KMS-11 (cell line): ENCODE data around the gene CORO7.

Experiments
- H2AFZ ChIP-seq: fragments of 200-600 bp; sonication (generic); 2 replicates; pipeline ENCODE4 v1.6.1; 2016; ENCODE audit warnings: antibody characterized with exemption, mixed run types, low read depth
- H3K27ac ChIP-seq: fragments of 200-600 bp; sonication (generic); 2 replicates; pipeline ENCODE4 v1.6.1; 2016; ENCODE audit warnings: mild to moderate bottlenecking, mixed run types
- H3K27me3 ChIP-seq: fragments of 200-600 bp; sonication (generic); 2 replicates; pipeline ENCODE4 v1.6.1; 2017; ENCODE audit warnings: mild to moderate bottlenecking, low read depth, mixed run types, moderate library complexity; ENCODE audit not compliant: insufficient read depth
- H3K36me3 ChIP-seq: fragments of 200-600 bp; sonication (generic); 2 replicates; pipeline ENCODE4 v1.6.1; 2017; ENCODE audit warnings: mild to moderate bottlenecking, mixed run types; ENCODE audit not compliant: insufficient read depth
- H3K4me1 ChIP-seq: fragments of 200-600 bp; sonication (generic); 2 replicates; pipeline ENCODE4 v1.6.1; 2016; ENCODE audit warnings: mild to moderate bottlenecking, low read depth, mixed run types; ENCODE audit not compliant: poor library complexity, severe bottlenecking
- H3K4me2 ChIP-seq: fragments of 200-600 bp; sonication (generic); 2 replicates; pipeline ENCODE4 v1.7.0; 2016; ENCODE audit warnings: mild to moderate bottlenecking, mixed run types
- H3K4me3 ChIP-seq: fragments of 200-600 bp; sonication (generic); IDR thresholded peaks from 2 replicates; pipeline ENCODE4 v1.6.1; 2017; ENCODE audit warnings: low read depth, low read length, mixed read lengths; ENCODE audit not compliant: insufficient read depth
- H3K79me2 ChIP-seq: fragments of 200-600 bp; sonication (generic); 2 replicates; pipeline ENCODE4 v1.6.1; 2016; ENCODE audit warnings: low read depth, mixed run types; ENCODE audit not compliant: insufficient read depth
- H3K9ac ChIP-seq: fragments of 200-600 bp; sonication (generic); 2 replicates; pipeline ENCODE4 v1.6.1; 2016; ENCODE audit warnings: mild to moderate bottlenecking, mixed run types
- H4K20me1 ChIP-seq: fragments of 200-600 bp; sonication (generic); 2 replicates; pipeline ENCODE4 v1.6.1; 2016; ENCODE audit warnings: mild to moderate bottlenecking, mixed run types; ENCODE audit not compliant: insufficient read depth
- CTCF ChIP-seq: fragments of 200-600 bp; sonication (generic); conservative IDR thresholded peaks from 2 replicates; pipeline ENCODE4 v1.6.1; 2017; ENCODE audit warnings: low read depth, mild to moderate bottlenecking, antibody characterized with exemption, low read length, moderate library complexity, mixed read lengths

CORO7 gene

GRCh38 chr16:4323071-4323844, 93.1 kb downstream of the CORO7 start:
- Histone ChIP-seq H3K4me3 (no peak overlapping the region), H3K9ac (no peak overlapping the region), H2AFZ (no peak overlapping the region), H3K27me3 (no peaks in the 10 kb centered on the region), H3K36me3 (no peaks in the 10 kb centered on the region), H3K79me2 (peaks cover 40% of the 10 kb centered on the region; the same call in 1 of the 2 replicates), H3K4me2 (no peak overlapping the region), H3K27ac (no peak overlapping the region), H3K4me1 (peaks cover 39% of the 10 kb centered on the region), H4K20me1 (no peaks in the 10 kb centered on the region; the same call in 1 of the 2 replicates)
- TF ChIP-seq CTCF = no peak

GRCh38 chr16:4322121-4323052, 94.0 kb downstream of the CORO7 start:
- Histone ChIP-seq H3K9ac (no peak overlapping the region), H3K4me2 (no peak overlapping the region), H2AFZ (no peak overlapping the region), H3K4me1 (peaks cover 48% of the 10 kb centered on the region), H3K79me2 (peaks cover 49% of the 10 kb centered on the region), H3K36me3 (no peaks in the 10 kb centered on the region), H4K20me1 (no peaks in the 10 kb centered on the region; the same call in 1 of the 2 replicates), H3K27me3 (no peaks in the 10 kb centered on the region), H3K4me3 (no peak overlapping the region), H3K27ac (no peak overlapping the region)
- no peak for TF ChIP-seq CTCF

- H4K20me1 ChIP-seq = no peaks in the 10 kb centered on the region; the same call in 1 of the 2 replicates
- TF ChIP-seq CTCF = no peak
- H3K4me2 ChIP-seq = no peak overlapping the region
- no peaks in the 10 kb centered on the region for H3K36me3 ChIP-seq
- peaks cover 53% of the 10 kb centered on the region for H3K4me1 ChIP-seq
- no peaks in the 10 kb centered on the region for H3K27me3 ChIP-seq
- no peak overlapping the region for H3K27ac ChIP-seq
- H3K4me3 ChIP-seq = no peak overlapping the region
- H3K79me2 ChIP-seq = peaks cover 51% of the 10 kb centered on the region
- H2AFZ ChIP-seq = no peak overlapping the region
- H3K9ac ChIP-seq = no peak overlapping the region
Measured at GRCh38 chr16:4321286-4322120, 94.9 kb downstream of the CORO7 start.

GRCh38 chr16:4320571-4321137, 95.7 kb downstream of the CORO7 start:
- no peak overlapping the region for H3K27ac ChIP-seq
- H2AFZ ChIP-seq = no peak overlapping the region
- no peaks in the 10 kb centered on the region for H3K36me3 ChIP-seq
- peaks cover 46% of the 10 kb centered on the region for H3K4me1 ChIP-seq
- H3K9ac ChIP-seq = no peak overlapping the region
- no peak overlapping the region for H3K4me2 ChIP-seq
- no peaks in the 10 kb centered on the region for H3K27me3 ChIP-seq
- H3K79me2 ChIP-seq = peaks cover 51% of the 10 kb centered on the region
- H4K20me1 ChIP-seq = no peaks in the 10 kb centered on the region; the same call in 1 of the 2 replicates
- no peak for TF ChIP-seq CTCF
- no peak overlapping the region for H3K4me3 ChIP-seq
